ENCODE data around the gene HBM.

Gene HBM

GRCh38 chr16:180681-181564, 15.1 kb downstream of the HBM start:
- Histone ChIP-seq H3K79me2 (ENCODE audit: control insufficient read depth, insufficient read depth, low read length, poor library complexity) (no peaks in the 10 kb centered on the region), H3K9me3 (ENCODE audit: insufficient read depth, low read depth, low read length) (peaks cover 4% of the 10 kb centered on the region), H3K23ac (ENCODE audit: low read length) (no peak overlapping the region), H3K36me3 (ENCODE audit: control insufficient read depth in 1 of 2, insufficient read depth in 2 of 2, low read length in 2 of 2) (peaks cover 9 to 21% of the 10 kb centered on the region in 2 experiments), H4K91ac (ENCODE audit: low read depth, low read length) (no peak overlapping the region), H3K79me1 (ENCODE audit: low read length) (no peaks in the 10 kb centered on the region), H3K9ac (ENCODE audit: low read length) (no peak overlapping the region), H3K27me3 (ENCODE audit: insufficient read depth, low read length) (peaks cover 16% of the 10 kb centered on the region), H3K18ac (ENCODE audit: low read length) (no peak overlapping the region), H4K12ac (ENCODE audit: low read depth, low read length) (no peak overlapping the region), H2AK5ac (ENCODE audit: low read length) (no peak overlapping the region), H3K4me3 (ENCODE audit: low read depth, low read length) (no peak overlapping the region), H2BK5ac (ENCODE audit: low read depth, low read length, poor library complexity) (no peak overlapping the region), H3K4ac (ENCODE audit: low read depth, low read length) (no peak overlapping the region), H2AFZ (ENCODE audit: insufficient read depth, low read length, poor library complexity) (no peak overlapping the region), H3K27ac (ENCODE audit: low read depth, low read length) (no peak overlapping the region), H4K8ac (ENCODE audit: low read depth, low read length) (no peak overlapping the region), H3K4me2 (ENCODE audit: low read length) (peak overlapping the region; percentile 46), H3K14ac (ENCODE audit: low read length) (no peak overlapping the region), H2BK12ac (ENCODE audit: low read length) (no peak overlapping the region), H3K4me1 (ENCODE audit: control insufficient read depth in 1 of 2, insufficient read depth in 2 of 2, low read length in 2 of 2) (peaks cover 5 to 11% of the 10 kb centered on the region in 2 experiments), H2BK120ac (ENCODE audit: insufficient read depth, low read length, poor library complexity) (no peak overlapping the region)
- peak in 1 of 2 donors; percentile 79 for DNase-seq
- no CpG with 5 or more reads among the region's 89 CpGs for WGBS (ENCODE audit: extremely low coverage, insufficient coverage, insufficient read length)

- Histone ChIP-seq H3K4me1 (ENCODE audit: control insufficient read depth in 1 of 2, insufficient read depth in 2 of 2, low read length in 2 of 2) (peaks cover 5 to 11% of the 10 kb centered on the region in 2 experiments), H4K8ac (ENCODE audit: low read depth, low read length) (no peak overlapping the region), H3K14ac (ENCODE audit: low read length) (no peak overlapping the region), H3K9ac (ENCODE audit: low read length) (no peak overlapping the region), H2BK120ac (ENCODE audit: insufficient read depth, low read length, poor library complexity) (no peak overlapping the region), H2BK12ac (ENCODE audit: low read length) (no peak overlapping the region), H3K9me3 (ENCODE audit: insufficient read depth, low read depth, low read length) (peaks cover 4% of the 10 kb centered on the region), H3K23ac (ENCODE audit: low read length) (no peak overlapping the region), H3K18ac (ENCODE audit: low read length) (no peak overlapping the region), H3K4ac (ENCODE audit: low read depth, low read length) (no peak overlapping the region), H2AK5ac (ENCODE audit: low read length) (no peak overlapping the region), H4K12ac (ENCODE audit: low read depth, low read length) (no peak overlapping the region), H3K36me3 (ENCODE audit: control insufficient read depth in 1 of 2, insufficient read depth in 2 of 2, low read length in 2 of 2) (peaks cover 9 to 21% of the 10 kb centered on the region in 2 experiments), H3K27me3 (ENCODE audit: insufficient read depth, low read length) (peaks cover 16% of the 10 kb centered on the region), H2BK5ac (ENCODE audit: low read depth, low read length, poor library complexity) (no peak overlapping the region), H3K27ac (ENCODE audit: low read depth, low read length) (no peak overlapping the region), H3K4me2 (ENCODE audit: low read length) (peak overlapping the region; percentile 46), H2AFZ (ENCODE audit: insufficient read depth, low read length, poor library complexity) (no peak overlapping the region), H3K4me3 (ENCODE audit: low read depth, low read length) (no peak overlapping the region), H3K79me1 (ENCODE audit: low read length) (no peaks in the 10 kb centered on the region), H3K79me2 (ENCODE audit: control insufficient read depth, insufficient read depth, low read length, poor library complexity) (no peaks in the 10 kb centered on the region), H4K91ac (ENCODE audit: low read depth, low read length) (no peak overlapping the region)
- WGBS (ENCODE audit: extremely low coverage, insufficient coverage, insufficient read length), result no CpG with 5 or more reads among the region's 22 CpGs
- peak; percentile 48 to 49 for DNase-seq
Observed at GRCh38 chr16:181565-182021, 15.8 kb downstream of the HBM start.

GRCh38 chr16:183005-183404, 17.2 kb downstream of the HBM start:
- H3K4ac ChIP-seq (ENCODE audit: low read depth, low read length), result no peak overlapping the region
- no peak overlapping the region for H4K8ac ChIP-seq (ENCODE audit: low read depth, low read length)
- H3K27me3 ChIP-seq (ENCODE audit: insufficient read depth, low read length), result peaks cover 9% of the 10 kb centered on the region
- H2BK5ac ChIP-seq (ENCODE audit: low read depth, low read length, poor library complexity), result no peak overlapping the region
- no peaks in the 10 kb centered on the region for H3K79me1 ChIP-seq (ENCODE audit: low read length)
- no peak overlapping the region for H2BK120ac ChIP-seq (ENCODE audit: insufficient read depth, low read length, poor library complexity)
- no peak overlapping the region for H3K18ac ChIP-seq (ENCODE audit: low read length)
- peaks cover 5 to 11% of the 10 kb centered on the region in 2 experiments for H3K4me1 ChIP-seq (ENCODE audit: control insufficient read depth in 1 of 2, insufficient read depth in 2 of 2, low read length in 2 of 2)
- H4K91ac ChIP-seq (ENCODE audit: low read depth, low read length), result no peak overlapping the region
- H3K36me3 ChIP-seq (ENCODE audit: control insufficient read depth in 1 of 2, insufficient read depth in 2 of 2, low read length in 2 of 2), result peaks cover 19 to 30% of the 10 kb centered on the region in 2 experiments
- no peak overlapping the region for H2AFZ ChIP-seq (ENCODE audit: insufficient read depth, low read length, poor library complexity)
- H3K9ac ChIP-seq (ENCODE audit: low read length), result no peak overlapping the region
- DNase-seq, result no peak
- no peaks in the 10 kb centered on the region for H3K79me2 ChIP-seq (ENCODE audit: control insufficient read depth, insufficient read depth, low read length, poor library complexity)
- WGBS (ENCODE audit: extremely low coverage, insufficient coverage, insufficient read length), result no CpG with 5 or more reads among the region's 7 CpGs
- H3K4me3 ChIP-seq (ENCODE audit: low read depth, low read length), result no peak overlapping the region
- no peak overlapping the region for H2BK12ac ChIP-seq (ENCODE audit: low read length)
- H2AK5ac ChIP-seq (ENCODE audit: low read length), result no peak overlapping the region
- peak overlapping the region; percentile 7 for H4K12ac ChIP-seq (ENCODE audit: low read depth, low read length)
- no peak overlapping the region for H3K27ac ChIP-seq (ENCODE audit: low read depth, low read length)
- no peak overlapping the region for H3K4me2 ChIP-seq (ENCODE audit: low read length)
- H3K9me3 ChIP-seq (ENCODE audit: insufficient read depth, low read depth, low read length), result no peaks in the 10 kb centered on the region
- H3K23ac ChIP-seq (ENCODE audit: low read length), result no peak overlapping the region
- H3K14ac ChIP-seq (ENCODE audit: low read length), result no peak overlapping the region

- H3K4ac ChIP-seq (ENCODE audit: low read depth, low read length), result no peak overlapping the region
- no peak overlapping the region for H3K27ac ChIP-seq (ENCODE audit: low read depth, low read length)
- H2BK120ac ChIP-seq (ENCODE audit: insufficient read depth, low read length, poor library complexity), result no peak overlapping the region
- H2BK12ac ChIP-seq (ENCODE audit: low read length), result no peak overlapping the region
- no peaks in the 10 kb centered on the region for H3K27me3 ChIP-seq (ENCODE audit: insufficient read depth, low read length)
- no peak overlapping the region for H4K8ac ChIP-seq (ENCODE audit: low read depth, low read length)
- peaks cover 37 to 49% of the 10 kb centered on the region in 2 experiments for H3K36me3 ChIP-seq (ENCODE audit: control insufficient read depth in 1 of 2, insufficient read depth in 2 of 2, low read length in 2 of 2)
- DNase-seq, result no peak
- H3K4me2 ChIP-seq (ENCODE audit: low read length), result no peak overlapping the region
- no peak overlapping the region for H3K23ac ChIP-seq (ENCODE audit: low read length)
- no peaks in the 10 kb centered on the region for H3K79me2 ChIP-seq (ENCODE audit: control insufficient read depth, insufficient read depth, low read length, poor library complexity)
- H2BK5ac ChIP-seq (ENCODE audit: low read depth, low read length, poor library complexity), result no peak overlapping the region
- no peak overlapping the region for H4K12ac ChIP-seq (ENCODE audit: low read depth, low read length)
- no peak overlapping the region for H3K18ac ChIP-seq (ENCODE audit: low read length)
- no peaks in the 10 kb centered on the region for H3K79me1 ChIP-seq (ENCODE audit: low read length)
- no CpG with 5 or more reads among the region's 13 CpGs for WGBS (ENCODE audit: extremely low coverage, insufficient coverage, insufficient read length)
- no peak overlapping the region for H4K91ac ChIP-seq (ENCODE audit: low read depth, low read length)
- H3K9ac ChIP-seq (ENCODE audit: low read length), result no peak overlapping the region
- H3K4me3 ChIP-seq (ENCODE audit: low read depth, low read length), result no peak overlapping the region
- no peak overlapping the region for H3K14ac ChIP-seq (ENCODE audit: low read length)
- H3K4me1 ChIP-seq (ENCODE audit: control insufficient read depth in 1 of 2, insufficient read depth in 2 of 2, low read length in 2 of 2), result peaks cover 5 to 8% of the 10 kb centered on the region in 2 experiments
- H2AFZ ChIP-seq (ENCODE audit: insufficient read depth, low read length, poor library complexity), result no peak overlapping the region
- no peak overlapping the region for H2AK5ac ChIP-seq (ENCODE audit: low read length)
- H3K9me3 ChIP-seq (ENCODE audit: insufficient read depth, low read depth, low read length), result no peaks in the 10 kb centered on the region
Observed at GRCh38 chr16:185213-185612, 19.4 kb downstream of the HBM start.

Data from trophoblast cell (in vitro differentiated cells and primary cell).